ENCODE data around the gene NTM. TPM values are rescaled to one million over a fixed set of nuclear protein-coding genes. Genes with fewer than 3 reads are reported as not detected.

Gene NTM
- total and polyA plus RNA-seq, 2 of the 8 experiments (the other 6 are each of a cell fraction or from before 2014, with no cell fraction given): 13.4 to 20.0 TPM

- 95% methylated on average over 3 of the region's 3 CpGs; no CpG with 5 or more reads in 1 of the 2 experiments for WGBS, 2 experiments (ENCODE audit: extremely low coverage in 1 of 2, insufficient coverage in 1 of 2, insufficient read length in 1 of 2, insufficient replicate concordance in 2 of 2, low coverage in 1 of 2, low lambda C conversion rate in 2 of 2, missing lambda C conversion rate in 1 of 2)
- Histone ChIP-seq H3K4me1 (replicated peaks in 1 of 4; ENCODE audit: control insufficient read depth in 3 of 4, insufficient read depth in 4 of 4, low read length in 3 of 4) (peaks cover 2 to 9% (median 4%) of the 10 kb centered on the region in 4 experiments; a peak in 5 of 7 replicates), H3K18ac (ENCODE audit: extremely low read depth, low read length) (0 out of 2 replicates have a peak overlapping the region, but pooled peaks have one; percentile 39), H2BK120ac (replicated peaks; ENCODE audit: low read depth, low read length) (no peak overlapping the region), H3K23ac (ENCODE audit: insufficient read length) (no peak overlapping the region), H2BK15ac (ENCODE audit: low read length) (no peak overlapping the region), H2AK5ac (ENCODE audit: low read depth, low read length) (no peak overlapping the region), H4K8ac (ENCODE audit: extremely low read depth, insufficient read depth, low read length) (no peak overlapping the region; the same call in 1 of the 2 replicates), H2AFZ (ENCODE audit: low read length) (no peak overlapping the region), H3K9ac (replicated peaks in 1 of 4; ENCODE audit: extremely low read depth in 1 of 4, low read depth in 3 of 4, low read length in 3 of 4) (no peak overlapping the region), H4K5ac (ENCODE audit: insufficient read length, low read depth, low read length) (no peak overlapping the region), H3K79me2 (ENCODE audit: control insufficient read depth in 1 of 2, insufficient read depth in 2 of 2, low read length in 2 of 2) (no peaks in the 10 kb centered on the region), H3K27me3 (replicated peaks in 1 of 4; ENCODE audit: control insufficient read depth in 3 of 4, extremely low read depth in 1 of 4, insufficient read depth in 3 of 4, low read length in 3 of 4) (no peaks in the 10 kb centered on the region), H4K91ac (replicated peaks; ENCODE audit: insufficient read length, low read length) (no peak overlapping the region), H3K79me1 (ENCODE audit: low read depth, low read length) (no peaks in the 10 kb centered on the region; the same call in 1 of the 2 replicates), H3K27ac (ENCODE audit: low read depth, low read length) (no peak overlapping the region), H3K4me2 (ENCODE audit: insufficient read depth in 1 of 2, low read depth in 2 of 2, low read length in 2 of 2) (no peak overlapping the region), H3K14ac (ENCODE audit: insufficient read length) (no peak overlapping the region), H2BK5ac (ENCODE audit: low read depth, low read length) (no peak overlapping the region), H4K20me1 (replicated peaks in 1 of 2; ENCODE audit: control insufficient read depth in 1 of 2, insufficient read depth in 2 of 2, low read length in 2 of 2) (peaks cover 0 to 2% of the 10 kb centered on the region in 2 experiments), H3K23me2 (ENCODE audit: low read depth, low read length) (no peaks in the 10 kb centered on the region), H3K4ac (replicated peaks; ENCODE audit: insufficient read length, low read depth, low read length) (no peak overlapping the region), H2BK20ac (ENCODE audit: low read length) (no peak overlapping the region), H3K9me3 (ENCODE audit: insufficient read depth in 2 of 2, low read depth in 1 of 2, low read length in 1 of 2) (no peaks in the 10 kb centered on the region), H2BK12ac (ENCODE audit: low read depth, low read length) (peak overlapping the region; percentile 41; the same call in 1 of the 2 replicates), H3K36me3 (ENCODE audit: control insufficient read depth in 2 of 4, insufficient read depth in 4 of 4, low read length in 3 of 4) (no peaks in the 10 kb centered on the region), H3K56ac (replicated peaks; ENCODE audit: insufficient read length, low read depth, low read length) (no peak overlapping the region), H3K4me3 (ENCODE audit: extremely low read depth in 1 of 4, insufficient read depth in 2 of 4, low read depth in 3 of 4, low read length in 4 of 4) (no peak overlapping the region)
- FAIRE-seq (no peak), DNase-seq (ENCODE audit: low read depth in 1 of 2, low spot score in 2 of 2) (no peak)
- POLR2A ChIA-PET (ENCODE audit: partially characterized antibody): no interaction called here
- CTCF ChIA-PET (ENCODE audit: partially characterized antibody): interaction anchor here (0.9 to 2.3 kb wide), 4 partner anchors 10 to 257 kb away, joined by 3 to 10 read pairs (median 4); no protein-coding TSS in a partner anchor
Measured at GRCh38 chr11:131328843-131329242, 41.6 kb upstream of the NTM start.
